ENCODE data around the gene RPL34.

RPL34 gene

DNA sequence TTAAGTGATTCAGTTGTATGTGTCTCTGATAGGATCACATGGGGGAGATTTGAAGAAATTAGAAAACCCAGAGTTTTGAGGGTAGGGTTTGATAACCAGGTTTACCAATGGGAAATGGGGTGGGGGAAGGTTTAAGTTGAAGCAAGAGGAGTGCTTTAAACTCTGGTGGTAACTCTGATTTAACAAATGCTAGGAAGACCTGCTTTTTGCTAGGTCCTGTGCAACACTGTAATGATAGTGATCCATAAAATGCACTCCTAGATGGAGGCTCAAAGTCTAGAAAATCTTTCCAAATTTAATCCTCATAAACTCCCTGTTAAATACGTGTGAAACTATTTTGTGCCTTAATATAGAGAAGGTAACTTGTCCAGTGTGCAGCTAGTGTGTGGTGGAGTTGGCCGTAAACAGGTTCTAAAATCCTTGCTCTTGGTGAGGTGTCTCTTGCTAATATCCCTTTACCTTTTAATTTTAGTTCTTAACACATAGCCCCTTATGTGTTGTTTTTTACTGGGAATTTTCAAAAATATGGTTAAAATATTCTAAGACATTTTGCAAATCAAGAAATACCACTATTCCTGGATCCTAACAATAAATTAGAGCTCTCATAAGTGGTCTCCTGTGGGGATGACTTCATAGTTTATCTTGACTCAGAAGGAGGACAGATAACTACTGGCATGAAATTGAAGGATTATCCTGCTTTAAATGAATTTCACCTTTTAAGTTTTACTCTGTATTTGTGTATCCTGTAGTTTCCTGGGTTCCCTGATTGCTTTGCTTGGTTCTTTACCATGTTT, 4.1 kb downstream of the RPL34 start:
- no peak for TF ChIP-seq ZFX (IDR thresholded peaks at IDR 0.05)
- TF ChIP-seq, protein P1, sequence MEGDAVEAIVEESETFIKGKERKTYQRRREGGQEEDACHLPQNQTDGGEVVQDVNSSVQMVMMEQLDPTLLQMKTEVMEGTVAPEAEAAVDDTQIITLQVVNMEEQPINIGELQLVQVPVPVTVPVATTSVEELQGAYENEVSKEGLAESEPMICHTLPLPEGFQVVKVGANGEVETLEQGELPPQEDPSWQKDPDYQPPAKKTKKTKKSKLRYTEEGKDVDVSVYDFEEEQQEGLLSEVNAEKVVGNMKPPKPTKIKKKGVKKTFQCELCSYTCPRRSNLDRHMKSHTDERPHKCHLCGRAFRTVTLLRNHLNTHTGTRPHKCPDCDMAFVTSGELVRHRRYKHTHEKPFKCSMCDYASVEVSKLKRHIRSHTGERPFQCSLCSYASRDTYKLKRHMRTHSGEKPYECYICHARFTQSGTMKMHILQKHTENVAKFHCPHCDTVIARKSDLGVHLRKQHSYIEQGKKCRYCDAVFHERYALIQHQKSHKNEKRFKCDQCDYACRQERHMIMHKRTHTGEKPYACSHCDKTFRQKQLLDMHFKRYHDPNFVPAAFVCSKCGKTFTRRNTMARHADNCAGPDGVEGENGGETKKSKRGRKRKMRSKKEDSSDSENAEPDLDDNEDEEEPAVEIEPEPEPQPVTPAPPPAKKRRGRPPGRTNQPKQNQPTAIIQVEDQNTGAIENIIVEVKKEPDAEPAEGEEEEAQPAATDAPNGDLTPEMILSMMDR (conservative IDR thresholded peaks at IDR 0.05) = no peak
- H3K27ac ChIP-seq = no peak overlapping the region

DNA sequence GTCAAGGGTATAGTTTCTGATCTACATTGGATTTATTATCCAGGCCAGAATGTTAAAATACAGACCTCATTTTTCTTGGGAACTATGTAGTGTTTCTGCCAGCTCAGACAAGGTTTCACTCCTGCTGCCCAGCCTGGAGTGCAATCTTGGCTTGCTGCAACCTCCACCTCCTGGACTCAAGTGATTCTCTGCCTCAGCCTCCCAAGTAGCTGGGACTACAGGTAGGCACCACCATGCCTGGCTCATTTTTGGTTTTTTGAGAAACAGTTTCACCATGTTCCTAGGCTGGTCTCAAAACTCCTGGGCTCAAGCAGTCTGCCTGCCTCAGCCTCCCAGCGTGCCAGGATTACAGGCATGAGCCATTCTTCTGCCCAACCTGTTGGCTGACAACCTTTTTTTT, 5.7 kb downstream of the RPL34 start:
- TF ChIP-seq, protein P1 (conservative IDR thresholded peaks at IDR 0.05) = no peak
- TF ChIP-seq ZFX (IDR thresholded peaks at IDR 0.05) = no peak
- H3K27ac ChIP-seq = no peak overlapping the region

DNA sequence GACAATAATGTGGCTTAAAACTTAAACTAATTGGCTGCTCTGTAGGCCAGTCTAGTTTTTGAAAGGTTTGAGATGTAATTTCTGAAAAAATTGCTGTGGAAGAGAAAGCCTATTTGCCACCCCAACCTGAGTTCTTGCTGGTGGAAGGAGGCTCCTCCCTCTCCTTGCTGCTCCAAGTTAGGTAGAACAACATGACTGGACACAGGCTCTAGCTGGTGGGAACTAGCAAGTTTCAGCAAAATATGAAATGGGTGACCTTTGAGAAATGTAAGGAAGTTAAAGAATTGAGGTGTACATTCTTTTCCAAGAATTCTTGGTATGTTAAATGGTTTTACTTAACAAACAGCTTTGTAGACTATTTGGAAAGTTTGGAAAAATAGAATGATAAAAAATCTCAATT, 8.0 kb downstream of the RPL34 start:
- no peak overlapping the region for H3K27ac ChIP-seq
- TF ChIP-seq ZFX (IDR thresholded peaks at IDR 0.05) = no peak
- TF ChIP-seq, protein P1 (conservative IDR thresholded peaks at IDR 0.05) = no peak

DNA sequence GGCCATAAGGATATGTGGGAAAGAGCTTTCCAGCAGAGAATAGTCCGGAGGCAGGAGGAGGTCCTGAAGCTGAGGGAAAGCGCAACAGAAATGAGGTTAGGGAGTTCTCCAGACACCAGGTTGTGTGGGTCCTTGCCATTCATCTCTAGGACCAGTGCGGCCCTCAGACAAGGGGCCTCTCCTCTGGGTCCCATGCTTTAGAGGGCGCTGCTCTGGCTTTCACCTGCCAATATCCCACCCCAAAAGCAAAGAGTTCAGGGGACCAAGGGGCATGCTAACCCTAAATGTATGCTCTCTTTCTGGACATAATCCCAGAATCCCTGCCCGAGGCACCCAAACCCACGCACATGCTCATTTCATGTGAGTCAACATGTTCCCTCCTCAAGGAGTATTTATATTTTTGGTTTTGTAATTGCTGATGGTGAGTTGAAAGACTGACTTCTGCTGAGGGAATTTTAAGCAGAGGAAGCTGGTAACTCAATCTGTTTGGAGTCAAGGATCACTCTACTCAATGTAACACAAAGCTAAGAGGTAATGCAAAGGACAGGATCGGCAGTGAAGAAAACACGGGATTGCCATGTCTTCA, 14.8 kb downstream of the RPL34 start:
- H3K27ac ChIP-seq = no peak overlapping the region
- TF ChIP-seq, protein P1 (conservative IDR thresholded peaks at IDR 0.05) = no peak

DNA sequence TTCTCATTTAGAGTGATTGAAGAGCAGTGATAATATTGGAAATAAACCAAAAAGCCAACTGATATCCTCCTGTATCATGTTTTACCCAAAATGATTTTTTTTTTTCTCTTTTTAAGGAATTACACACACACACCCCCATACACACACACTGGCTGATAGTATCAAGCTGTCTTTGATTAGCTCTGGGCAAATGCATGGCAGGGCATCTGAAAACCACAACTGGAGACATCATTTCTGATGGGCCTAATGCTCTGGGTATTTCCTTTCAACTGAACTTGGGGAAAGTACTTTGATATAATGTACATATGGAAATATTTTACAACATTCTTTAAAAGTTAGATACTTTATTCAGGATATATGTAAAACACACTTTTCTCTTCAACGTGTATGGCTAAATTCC, 15.9 kb downstream of the RPL34 start:
- H3K27ac ChIP-seq = no peak overlapping the region
- TF ChIP-seq, protein P1 (conservative IDR thresholded peaks at IDR 0.05) = no peak

DNA sequence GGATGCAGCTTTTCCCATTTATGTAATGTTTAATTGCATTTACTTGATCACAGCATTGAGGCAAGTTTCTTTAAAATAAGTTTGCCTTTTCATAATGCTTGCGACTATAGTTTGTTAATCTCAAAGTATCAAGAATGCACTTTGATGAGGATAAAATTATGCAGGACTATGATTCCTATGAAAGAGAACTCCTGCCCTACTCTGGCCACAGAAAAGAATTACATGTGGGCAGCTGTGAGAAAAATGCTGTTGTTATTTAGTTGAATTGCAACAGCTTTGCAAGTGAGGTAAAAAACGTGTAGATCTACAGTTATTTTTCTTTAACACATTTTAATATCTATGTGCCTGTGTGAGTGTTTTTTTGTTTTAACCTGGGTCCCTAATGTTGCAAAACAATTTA, 17.5 kb downstream of the RPL34 start:
- TF ChIP-seq ZFX (IDR thresholded peaks at IDR 0.05) = no peak
- TF ChIP-seq, protein P1 (conservative IDR thresholded peaks at IDR 0.05) = peak; percentile 19
- H3K27ac ChIP-seq = no peak overlapping the region

DNA sequence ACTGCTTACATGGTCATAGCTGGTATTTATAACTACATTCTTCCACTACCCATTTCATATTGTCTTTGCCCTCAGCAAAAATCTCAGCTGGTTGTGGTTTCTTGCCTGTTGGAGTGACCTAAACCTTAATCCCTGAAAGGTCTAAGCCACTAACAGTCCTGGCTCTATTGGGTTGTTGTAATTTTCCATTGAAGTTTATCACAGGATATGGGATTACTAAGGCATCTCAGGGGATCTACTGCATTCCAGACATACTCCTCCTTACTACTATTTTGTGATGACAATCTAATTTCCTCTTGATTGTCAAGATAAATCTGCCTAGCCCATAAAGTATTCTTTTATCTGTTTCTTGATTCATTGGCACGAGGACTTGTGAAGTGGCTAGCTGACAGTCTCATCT, 23.9 kb downstream of the RPL34 start:
- no peak for TF ChIP-seq ZFX (IDR thresholded peaks at IDR 0.05)
- TF ChIP-seq, protein P1 (conservative IDR thresholded peaks at IDR 0.05) = no peak
- no peak overlapping the region for H3K27ac ChIP-seq

Data from C4-2B (cell line).